ELR (cell line): ENCODE results near the gene FGGY.
"Not testable (repeated sequence)": the region's sequence is repeated elsewhere in the genome, so short reads cannot be mapped to it uniquely, and the experiment has no call there.

Experiments used
- DNase-seq: peaks from one replicate; pipeline ENCODE4 v3.0.0-alpha.2; 2015; ENCODE audit warnings: low read depth

Gene FGGY

DNA sequence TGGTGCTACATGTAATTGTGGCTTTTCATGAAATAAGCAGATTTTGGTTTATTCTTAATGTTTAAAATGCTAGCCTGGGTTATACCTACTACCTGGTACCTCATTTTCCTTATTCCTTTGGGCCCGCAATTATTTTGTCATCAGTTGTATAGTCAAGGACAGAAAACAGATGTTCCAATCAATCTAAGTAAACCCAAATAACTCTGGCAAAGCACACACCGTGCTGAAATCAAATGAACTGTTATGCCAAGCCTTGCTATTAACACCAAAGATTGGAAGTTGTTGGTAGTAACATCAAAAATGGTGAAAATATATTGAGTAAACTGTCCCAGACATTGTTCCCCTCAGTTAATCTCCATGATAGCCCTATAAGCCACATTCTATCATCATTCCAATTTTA, 248.9 kb downstream of the FGGY start:
- DNase-seq: no peak

DNA sequence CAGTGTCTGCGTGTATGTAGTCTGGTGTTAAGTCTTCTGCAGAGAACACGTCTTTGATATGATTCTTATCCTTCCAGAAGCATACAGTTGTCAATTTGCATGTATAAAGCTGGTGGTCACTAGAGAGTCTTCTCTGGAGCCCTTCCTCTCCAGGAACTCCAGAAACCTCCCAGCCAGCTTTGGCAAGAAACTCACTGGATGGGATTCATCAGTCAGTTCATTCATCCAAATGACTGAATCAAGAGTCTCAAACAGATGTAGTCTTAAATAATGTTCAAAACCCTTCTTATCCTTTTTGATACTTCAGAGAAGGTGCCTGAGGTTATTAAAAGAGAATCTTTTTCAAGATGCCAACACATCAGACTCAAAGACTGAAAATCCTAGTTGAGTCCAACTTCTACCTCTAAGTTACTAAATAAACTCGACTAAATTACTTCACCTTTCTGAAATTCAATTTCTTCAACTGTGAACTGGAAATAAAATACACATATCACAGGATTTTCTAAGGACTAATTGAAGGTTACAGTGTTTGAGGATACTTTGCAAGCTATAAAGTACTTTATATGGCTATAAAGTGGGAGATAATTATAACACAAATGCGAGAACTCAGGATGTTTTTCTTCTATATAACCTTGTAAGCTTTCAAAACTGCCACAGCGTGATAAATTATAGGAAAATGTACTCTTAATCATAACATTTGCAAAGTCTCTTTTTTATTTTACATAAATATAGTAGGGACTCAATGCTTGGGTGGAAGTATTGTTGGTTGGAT, 252.4 kb downstream of the FGGY start:
- DNase-seq: no peak

DNA sequence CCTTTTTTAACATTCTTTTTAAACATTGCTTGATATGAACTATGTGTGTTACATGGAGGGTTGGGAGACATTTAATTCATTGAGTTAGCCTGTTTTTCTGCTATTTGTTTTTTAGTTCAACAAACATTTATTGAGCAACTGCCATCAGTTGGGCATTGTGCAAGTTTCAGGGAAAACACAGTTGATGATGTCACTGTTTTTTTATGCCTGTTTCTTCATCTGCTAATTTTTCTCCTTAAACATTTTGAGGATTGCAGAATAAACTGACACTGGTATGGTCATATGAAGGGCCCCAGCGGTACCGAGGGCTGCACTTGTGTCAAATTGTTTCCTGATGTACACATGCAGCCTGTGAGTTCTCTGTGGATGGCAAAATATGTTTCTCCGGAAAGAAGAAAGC, 253.0 kb downstream of the FGGY start:
- no peak for DNase-seq

DNA sequence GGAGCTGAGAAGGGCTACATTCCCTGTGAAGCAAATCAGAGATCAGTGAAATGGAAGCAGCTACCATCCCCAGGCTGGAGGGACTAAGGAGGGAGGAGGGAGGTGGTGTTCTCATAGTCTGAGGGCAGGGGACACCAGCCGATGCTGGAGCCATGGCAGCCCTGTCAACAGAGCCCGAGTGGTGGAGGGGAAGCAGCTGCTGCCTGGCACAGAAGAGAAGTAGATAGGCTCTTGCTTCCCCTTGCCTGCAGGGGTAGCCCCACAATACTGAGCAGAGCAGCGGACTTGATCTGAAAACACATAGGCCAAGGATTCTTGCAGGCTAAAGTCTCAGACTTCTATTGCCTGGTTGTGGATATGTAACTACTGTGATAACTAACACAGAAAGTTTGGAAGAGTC, 255.1 kb downstream of the FGGY start:
- no peak for DNase-seq

- no peak for DNase-seq
Observed at GRCh38 chr1:59553371-59553770, 256.5 kb downstream of the FGGY start.

- DNase-seq: no peak
Observed at GRCh38 chr1:59554011-59554663, 257.2 kb downstream of the FGGY start.

- DNase-seq: no peak
Observed at GRCh38 chr1:59554752-59555151, 257.9 kb downstream of the FGGY start.

GRCh38 chr1:59556398-59556797, 259.5 kb downstream of the FGGY start:
- DNase-seq: no peak

DNA sequence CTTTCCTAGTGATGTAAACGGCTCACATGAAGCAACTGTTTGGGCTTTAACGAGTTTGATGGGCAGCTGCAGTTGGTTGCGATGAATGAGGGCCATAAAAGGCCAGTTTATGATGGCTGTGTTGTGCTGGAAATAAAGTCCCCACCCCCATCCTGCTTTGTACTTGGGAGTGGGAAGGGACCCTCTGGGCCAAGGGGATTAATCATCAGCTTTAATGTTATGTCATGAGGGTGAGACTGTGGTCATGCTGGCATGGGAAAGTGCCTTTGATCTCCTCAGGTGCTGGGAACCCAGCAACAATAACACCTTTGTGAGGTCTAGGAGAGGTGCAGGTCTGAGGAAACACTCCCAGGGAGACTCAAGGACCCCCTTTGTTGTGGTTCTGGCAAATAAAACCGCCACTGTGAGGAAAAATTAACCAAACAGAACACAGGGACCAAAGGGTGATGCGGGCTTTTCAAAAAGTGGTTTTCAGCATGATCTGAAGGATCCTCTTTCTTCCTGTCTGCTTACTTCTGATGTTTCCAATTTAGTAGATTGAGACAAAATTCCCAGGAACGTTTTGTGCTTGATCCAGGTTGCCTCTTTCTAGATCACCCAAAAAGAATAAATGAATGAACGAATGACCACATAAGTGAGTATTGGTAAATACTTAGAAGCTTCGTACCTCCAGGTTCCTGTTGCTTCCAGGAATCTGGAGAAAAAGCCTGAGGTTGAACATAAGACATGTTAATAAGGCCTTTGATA, 260.1 kb downstream of the FGGY start:
- DNase-seq: no peak

DNA sequence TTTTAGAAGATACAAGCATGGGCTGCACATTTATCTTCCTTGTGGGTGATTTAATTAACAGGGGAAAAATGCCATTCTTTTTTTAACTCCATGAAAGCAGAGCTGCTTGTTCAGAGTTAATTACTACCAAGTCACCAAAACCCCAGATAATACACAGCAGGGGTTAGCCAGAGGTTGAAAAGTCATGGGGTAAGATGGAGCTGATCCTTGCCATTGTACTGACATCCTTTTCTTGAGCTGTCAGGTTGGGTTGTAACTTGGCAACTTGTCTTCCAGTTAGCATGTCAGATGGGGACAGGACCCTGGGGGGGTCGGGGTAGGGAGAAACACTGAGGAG, 260.6 kb downstream of the FGGY start:
- DNase-seq: no peak

- not testable (repeated sequence) for DNase-seq
Observed at GRCh38 chr1:59558580-59558979, 261.7 kb downstream of the FGGY start.

DNA sequence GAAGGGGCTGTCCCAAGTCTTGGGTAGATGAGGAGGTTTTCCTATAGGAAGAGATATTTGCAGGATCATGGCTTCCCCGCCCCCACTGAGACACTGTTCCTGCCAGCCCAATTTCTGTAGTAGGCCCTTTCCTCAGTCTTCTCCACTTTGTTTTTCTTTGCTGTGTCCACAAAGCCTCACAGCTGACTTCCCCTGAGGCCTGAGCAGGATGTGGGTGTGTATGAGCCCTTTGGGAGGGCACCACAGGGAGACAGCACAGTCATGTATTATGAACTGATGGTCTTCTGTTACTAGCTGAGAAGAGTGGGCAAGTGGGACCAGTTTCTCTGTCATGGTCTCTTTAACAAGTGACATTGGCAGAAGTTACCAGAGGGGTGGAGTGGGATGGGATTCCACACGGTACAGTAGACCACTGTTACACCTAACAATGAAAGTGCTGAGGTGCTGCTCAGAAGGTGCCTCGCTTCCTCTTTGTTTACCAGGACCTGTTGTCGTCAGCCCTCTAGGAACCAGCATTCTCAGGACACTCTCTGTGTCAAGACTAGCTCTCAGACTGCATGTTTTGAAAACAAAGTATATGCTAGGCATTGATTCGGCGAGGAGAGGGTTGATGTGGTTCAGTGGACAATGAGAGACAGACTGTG, 264.0 kb downstream of the FGGY start:
- no peak for DNase-seq

- DNase-seq: no peak
Observed at GRCh38 chr1:59561796-59562195, 264.9 kb downstream of the FGGY start.

DNA sequence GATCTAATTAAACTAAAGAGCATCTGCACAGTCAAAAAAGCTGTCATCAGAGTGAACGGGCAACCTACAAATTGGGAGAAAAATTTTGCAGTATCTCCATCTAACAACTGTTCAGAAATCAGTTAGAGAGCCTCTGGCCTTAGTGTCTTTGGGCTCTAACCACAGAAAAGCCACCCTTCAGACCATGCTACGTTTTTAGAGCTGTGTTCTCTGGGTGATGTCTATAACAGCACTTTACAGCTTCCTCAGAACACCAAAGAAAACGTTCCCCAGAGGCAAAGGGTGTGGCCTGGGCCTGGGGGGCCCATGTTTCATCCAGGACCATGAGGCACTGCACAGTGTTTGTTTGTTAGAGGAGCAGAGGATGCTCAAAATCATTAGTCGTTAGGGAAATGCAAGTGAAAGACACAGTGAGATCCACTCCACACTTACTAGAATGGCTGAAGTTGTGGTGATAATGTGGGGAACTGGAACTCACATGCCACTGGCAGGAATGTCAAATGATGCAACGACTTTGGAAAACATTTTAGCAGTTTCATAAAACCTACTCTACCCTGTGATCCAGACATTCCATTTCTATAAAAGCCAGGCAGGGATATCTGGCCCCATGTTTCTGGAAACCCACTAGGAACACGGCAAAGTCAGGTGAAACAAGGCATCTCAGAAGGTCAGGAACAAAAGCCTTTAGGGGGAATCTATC, 267.4 kb downstream of the FGGY start:
- DNase-seq: no peak

DNA sequence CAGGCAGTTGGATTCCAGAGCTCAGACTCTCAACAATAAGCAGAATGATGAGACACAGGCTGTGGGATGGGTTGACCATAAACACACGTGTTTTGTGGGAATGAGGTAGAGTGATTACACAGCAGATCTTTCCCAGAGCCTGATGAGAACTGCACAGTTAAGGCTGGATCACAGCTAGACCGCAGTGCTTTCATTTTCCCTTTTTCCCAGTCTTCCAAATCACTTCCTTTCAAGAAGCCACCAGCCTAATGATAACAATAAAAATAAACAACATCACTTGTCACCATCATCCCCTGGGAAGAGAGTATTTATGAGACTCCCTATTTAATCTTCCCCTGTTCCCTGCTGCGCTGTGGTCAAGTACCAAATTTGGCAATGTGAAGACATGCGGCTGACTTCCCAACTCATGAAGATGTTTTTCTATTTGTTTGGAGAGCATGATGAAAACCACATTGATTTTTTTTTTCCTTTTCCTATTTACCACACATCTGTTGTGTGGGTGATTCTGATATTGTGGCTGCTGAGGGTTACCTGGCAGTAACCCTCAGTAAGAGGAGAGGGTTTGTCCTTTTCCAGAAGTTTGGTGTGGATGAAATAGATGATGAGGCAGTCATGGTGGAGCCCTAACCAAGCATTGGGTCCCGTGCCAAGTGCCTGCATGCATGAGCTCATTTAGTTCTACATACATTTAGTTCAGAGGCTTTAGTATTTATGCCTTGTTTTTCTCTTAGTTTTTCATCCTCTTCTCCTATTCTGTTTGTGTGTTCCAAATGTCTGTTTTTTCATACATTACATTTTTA, 268.9 kb downstream of the FGGY start:
- peak; percentile 66 for DNase-seq

GRCh38 chr1:59568158-59568935, 271.5 kb downstream of the FGGY start:
- DNase-seq: peak; percentile 53

DNA sequence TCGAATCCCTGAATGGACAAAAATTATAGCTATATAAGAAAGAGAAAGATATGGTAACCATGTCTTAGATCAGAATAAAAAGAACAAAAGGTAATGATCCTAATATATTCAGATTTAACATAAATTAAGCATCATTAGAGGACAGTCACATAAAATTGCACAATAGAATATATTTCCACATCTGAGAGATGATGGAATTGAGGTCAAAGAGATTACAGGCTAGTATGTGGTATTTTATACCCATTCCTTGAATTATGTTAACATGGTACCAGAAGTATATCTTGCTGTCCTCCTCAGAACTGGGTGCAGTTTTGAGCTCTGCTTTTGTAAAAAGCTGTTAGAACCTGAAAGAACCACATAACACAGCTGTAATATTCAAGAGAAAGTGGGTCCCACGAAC, 272.3 kb downstream of the FGGY start:
- DNase-seq: no peak

GRCh38 chr1:59570524-59570923, 273.6 kb downstream of the FGGY start:
- peak; percentile 37 for DNase-seq

GRCh38 chr1:59574085-59574484, 277.2 kb downstream of the FGGY start:
- DNase-seq: peak; percentile 62

GRCh38 chr1:59577774-59578173, 280.9 kb downstream of the FGGY start:
- no peak for DNase-seq
